GM19239 (cell line): Measurements from ENCODE around the gene SLC6A4.
"Not testable (repeated sequence)": the region's sequence is repeated elsewhere in the genome, so short reads cannot be mapped to it uniquely, and the experiment has no call there.

Source experiments
- DNase-seq: peaks from one replicate; pipeline ENCODE4 v3.0.0; 2011; ENCODE audit warnings: low spot score; ENCODE audit not compliant: insufficient read length
- FAIRE-seq: peaks from 2 replicates; lab custom pipeline; 2011; peaks lifted over from hg19 to GRCh38; lab: Jason Lieb, UNC

SLC6A4 gene

GRCh38 chr17:30240177-30240576, 4.7 kb upstream of the SLC6A4 start:
- DNase-seq = no peak
- FAIRE-seq = no peak

GRCh38 chr17:30239089-30239462, 3.6 kb upstream of the SLC6A4 start:
- FAIRE-seq (no peak), DNase-seq (no peak)

- FAIRE-seq = no peak
- no peak for DNase-seq
Measured at GRCh38 chr17:30238387-30239088, 3.0 kb upstream of the SLC6A4 start.

- DNase-seq (no peak), FAIRE-seq (no peak)
Measured at GRCh38 chr17:30238003-30238344, 2.5 kb upstream of the SLC6A4 start.

GRCh38 chr17:30237296-30238002, 2.0 kb upstream of the SLC6A4 start:
- FAIRE-seq (no peak), DNase-seq (no peak)

GRCh38 chr17:30236766-30237165, 1.3 kb upstream of the SLC6A4 start:
- DNase-seq (peak; percentile 61), FAIRE-seq (peak; percentile 76)

- FAIRE-seq (no peak), DNase-seq (no peak)
Measured at GRCh38 chr17:30236297-30236624, 764 bp upstream of the SLC6A4 start.

- no peak for DNase-seq
- FAIRE-seq = peak; percentile 62
Measured at GRCh38 chr17:30234964-30235363, 533 bp downstream of the SLC6A4 start.

- DNase-seq = no peak
Measured at GRCh38 chr17:30234296-30234695, 1.2 kb downstream of the SLC6A4 start.

GRCh38 chr17:30232824-30233427, 2.6 kb downstream of the SLC6A4 start:
- DNase-seq (no peak), FAIRE-seq (no peak)

More at GRCh38 chr17:30234296-30234695, 1.2 kb downstream of the SLC6A4 start:
- FAIRE-seq = no peak

GRCh38 chr17:30232015-30232823, 3.3 kb downstream of the SLC6A4 start:
- DNase-seq = no peak
- FAIRE-seq = no peak

GRCh38 chr17:30230596-30231125, 4.8 kb downstream of the SLC6A4 start:
- no peak for DNase-seq

GRCh38 chr17:30230009-30230408, 5.5 kb downstream of the SLC6A4 start:
- not testable (repeated sequence) for DNase-seq, FAIRE-seq

More at GRCh38 chr17:30230596-30231125, 4.8 kb downstream of the SLC6A4 start:
- no peak for FAIRE-seq

- FAIRE-seq = no peak
Measured at GRCh38 chr17:30229012-30229411, 6.5 kb downstream of the SLC6A4 start.

GRCh38 chr17:30228011-30228410, 7.5 kb downstream of the SLC6A4 start:
- DNase-seq (no peak), FAIRE-seq (no peak)

More at GRCh38 chr17:30229012-30229411, 6.5 kb downstream of the SLC6A4 start:
- no peak for DNase-seq

GRCh38 chr17:30226878-30227277, 8.6 kb downstream of the SLC6A4 start:
- no peak for FAIRE-seq
- no peak for DNase-seq

GRCh38 chr17:30225919-30226553, 9.5 kb downstream of the SLC6A4 start:
- FAIRE-seq (no peak), DNase-seq (no peak)

GRCh38 chr17:30225112-30225511, 10.4 kb downstream of the SLC6A4 start:
- no peak for FAIRE-seq

GRCh38 chr17:30224419-30224960, 11.0 kb downstream of the SLC6A4 start:
- FAIRE-seq (no peak), DNase-seq (no peak)

More at GRCh38 chr17:30225112-30225511, 10.4 kb downstream of the SLC6A4 start:
- no peak for DNase-seq
